SU-DHL-6 (cell line): ENCODE results near the gene LGALS8.

Source experiments
- EZH2phosphoT487 ChIP-seq: fragments of 200-600 bp; sonication (generic), shearing (Covaris generic); conservative IDR thresholded peaks from 2 replicates; pipeline ENCODE4 v1.6.1; 2018; ENCODE audit warnings: mild to moderate bottlenecking, antibody characterized with exemption, low read length, moderate library complexity, mixed read lengths
- TF ChIP-seq, protein P1 (sequence below): fragments of 200-600 bp; sonication (generic); IDR thresholded peaks from one replicate; pipeline ENCODE4 v1.5.1; 2017; ENCODE audit warnings: antibody characterized with exemption, mild to moderate bottlenecking, low read length, moderate library complexity; ENCODE audit not compliant: insufficient read depth, poor library complexity, severe bottlenecking

DNA sequence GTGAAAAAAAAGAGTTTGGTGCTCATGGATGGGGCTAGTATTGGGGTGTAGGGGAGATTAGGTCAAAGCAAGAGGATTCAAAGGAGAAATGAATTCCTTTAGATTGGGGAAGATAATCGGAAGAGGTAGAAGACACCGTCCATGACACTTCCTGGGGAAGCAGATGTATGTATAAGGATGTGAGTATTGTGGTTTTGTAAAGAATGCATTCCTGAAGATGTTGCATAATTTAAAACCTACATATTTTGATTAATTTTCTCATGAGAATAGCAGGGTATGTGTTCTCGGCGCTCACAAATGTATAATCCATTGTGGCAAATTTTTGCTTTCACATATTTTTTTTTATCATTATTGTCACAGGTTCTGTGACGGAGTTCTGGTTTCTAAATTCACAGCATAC lies 5.5 kb upstream of the LGALS8 start:
- TF ChIP-seq, protein P1, sequence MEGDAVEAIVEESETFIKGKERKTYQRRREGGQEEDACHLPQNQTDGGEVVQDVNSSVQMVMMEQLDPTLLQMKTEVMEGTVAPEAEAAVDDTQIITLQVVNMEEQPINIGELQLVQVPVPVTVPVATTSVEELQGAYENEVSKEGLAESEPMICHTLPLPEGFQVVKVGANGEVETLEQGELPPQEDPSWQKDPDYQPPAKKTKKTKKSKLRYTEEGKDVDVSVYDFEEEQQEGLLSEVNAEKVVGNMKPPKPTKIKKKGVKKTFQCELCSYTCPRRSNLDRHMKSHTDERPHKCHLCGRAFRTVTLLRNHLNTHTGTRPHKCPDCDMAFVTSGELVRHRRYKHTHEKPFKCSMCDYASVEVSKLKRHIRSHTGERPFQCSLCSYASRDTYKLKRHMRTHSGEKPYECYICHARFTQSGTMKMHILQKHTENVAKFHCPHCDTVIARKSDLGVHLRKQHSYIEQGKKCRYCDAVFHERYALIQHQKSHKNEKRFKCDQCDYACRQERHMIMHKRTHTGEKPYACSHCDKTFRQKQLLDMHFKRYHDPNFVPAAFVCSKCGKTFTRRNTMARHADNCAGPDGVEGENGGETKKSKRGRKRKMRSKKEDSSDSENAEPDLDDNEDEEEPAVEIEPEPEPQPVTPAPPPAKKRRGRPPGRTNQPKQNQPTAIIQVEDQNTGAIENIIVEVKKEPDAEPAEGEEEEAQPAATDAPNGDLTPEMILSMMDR: no peak
- TF ChIP-seq EZH2phosphoT487: no peak
